Hypothalamus (tissue), 51 donors: Measurements from ENCODE around the gene PCDH12.
"Not testable (repeated sequence)": the region's sequence is repeated elsewhere in the genome, so short reads cannot be mapped to it uniquely, and the experiment has no call there.

Experiments used
- DNase-seq, 51 donors: peaks; one replicate each; lab custom pipeline; 2025; lab: John Stamatoyannopoulos, UW

The PCDH12 gene

GRCh38 chr5:141941779-141942178, 16.2 kb downstream of the PCDH12 start:
- no peak for DNase-seq

GRCh38 chr5:141941307-141941706, 16.7 kb downstream of the PCDH12 start:
- DNase-seq, result no peak

DNA sequence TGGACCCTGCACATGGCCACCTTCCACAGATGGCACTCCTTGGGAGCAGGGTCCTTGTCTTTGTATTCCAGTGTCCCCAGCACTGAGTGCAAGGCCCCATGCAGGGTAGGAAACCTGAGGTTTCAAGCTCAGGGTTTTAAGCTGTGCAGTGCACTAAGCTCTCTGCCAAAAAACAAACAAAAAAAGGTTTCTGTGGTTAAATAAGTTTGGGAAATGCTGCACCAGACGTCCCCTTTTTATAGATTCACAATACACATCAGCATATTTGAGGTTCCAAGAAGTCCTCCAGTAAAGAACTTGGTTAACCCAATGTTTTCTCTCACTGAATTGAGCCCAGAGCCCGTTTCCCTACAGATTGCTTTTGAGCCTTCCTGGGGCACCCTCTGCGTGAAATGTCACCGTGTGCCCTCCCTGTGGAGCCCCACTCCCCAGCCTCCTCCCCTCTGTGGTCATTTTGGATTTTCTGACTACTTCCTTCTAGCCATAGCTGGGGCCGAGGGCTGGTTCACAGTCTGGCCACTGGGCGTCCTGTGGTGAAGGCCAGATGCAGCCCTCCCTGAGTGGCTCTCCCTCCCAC, 17.2 kb downstream of the PCDH12 start:
- peak in 17 of 51 donors; percentile 4 to 50 (median 21) for DNase-seq

- DNase-seq, result no peak
Observed at GRCh38 chr5:141935538-141935937, 22.5 kb downstream of the PCDH12 start.

DNA sequence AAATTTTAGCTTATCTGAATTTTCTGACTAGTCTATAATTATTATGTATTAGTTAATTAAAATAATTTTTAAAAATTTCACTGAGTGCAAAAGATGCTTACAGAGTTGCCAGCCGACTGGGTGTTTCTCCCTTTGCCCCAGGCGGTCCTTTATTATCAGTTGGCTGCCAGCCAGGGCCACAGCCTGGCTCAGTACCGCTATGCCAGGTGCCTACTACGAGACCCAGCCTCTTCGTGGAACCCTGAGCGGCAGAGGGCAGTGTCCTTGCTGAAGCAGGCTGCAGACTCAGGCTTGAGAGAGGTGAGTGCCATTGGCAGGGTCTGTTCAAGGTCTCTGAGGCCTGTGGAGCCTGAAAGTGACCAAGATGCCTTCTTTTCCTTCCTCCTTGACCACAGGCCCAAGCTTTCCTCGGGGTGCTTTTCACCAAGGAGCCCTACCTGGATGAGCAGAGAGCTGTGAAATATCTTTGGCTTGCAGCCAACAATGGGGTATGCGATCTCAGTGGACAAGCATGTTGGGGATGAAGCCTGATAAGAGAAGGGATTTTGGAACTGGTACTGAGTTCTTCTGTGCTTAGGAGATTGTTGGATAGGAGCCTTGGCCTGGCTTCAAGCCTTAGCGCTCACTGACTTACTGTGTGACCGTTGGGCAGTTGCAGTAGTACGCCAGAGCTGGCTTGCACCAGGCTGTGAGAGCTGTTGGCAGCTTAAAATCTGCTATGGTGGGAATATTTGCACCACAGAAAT, 23.7 kb downstream of the PCDH12 start:
- no peak for DNase-seq

- DNase-seq, result no peak
Observed at GRCh38 chr5:141933151-141933550, 24.9 kb downstream of the PCDH12 start.

DNA sequence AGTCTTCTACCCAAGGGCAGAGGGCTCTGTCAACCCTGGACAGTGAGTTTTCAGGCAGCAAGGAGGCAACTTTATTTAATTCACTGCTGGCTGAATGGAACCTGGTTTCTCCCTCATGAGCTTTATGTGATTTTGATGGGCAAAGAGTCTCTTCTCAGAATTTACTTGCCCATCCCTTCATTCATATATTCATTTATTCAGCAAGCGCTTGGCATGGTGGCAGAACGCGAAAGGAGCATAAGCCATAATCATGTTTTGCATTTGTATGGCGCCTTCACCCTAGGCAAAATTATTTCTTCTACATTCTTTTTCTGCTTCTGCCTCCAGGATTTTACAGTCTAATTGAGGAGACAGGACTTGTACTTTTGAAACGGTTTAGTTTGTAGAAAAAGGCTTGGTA, 26.3 kb downstream of the PCDH12 start:
- no peak for DNase-seq

DNA sequence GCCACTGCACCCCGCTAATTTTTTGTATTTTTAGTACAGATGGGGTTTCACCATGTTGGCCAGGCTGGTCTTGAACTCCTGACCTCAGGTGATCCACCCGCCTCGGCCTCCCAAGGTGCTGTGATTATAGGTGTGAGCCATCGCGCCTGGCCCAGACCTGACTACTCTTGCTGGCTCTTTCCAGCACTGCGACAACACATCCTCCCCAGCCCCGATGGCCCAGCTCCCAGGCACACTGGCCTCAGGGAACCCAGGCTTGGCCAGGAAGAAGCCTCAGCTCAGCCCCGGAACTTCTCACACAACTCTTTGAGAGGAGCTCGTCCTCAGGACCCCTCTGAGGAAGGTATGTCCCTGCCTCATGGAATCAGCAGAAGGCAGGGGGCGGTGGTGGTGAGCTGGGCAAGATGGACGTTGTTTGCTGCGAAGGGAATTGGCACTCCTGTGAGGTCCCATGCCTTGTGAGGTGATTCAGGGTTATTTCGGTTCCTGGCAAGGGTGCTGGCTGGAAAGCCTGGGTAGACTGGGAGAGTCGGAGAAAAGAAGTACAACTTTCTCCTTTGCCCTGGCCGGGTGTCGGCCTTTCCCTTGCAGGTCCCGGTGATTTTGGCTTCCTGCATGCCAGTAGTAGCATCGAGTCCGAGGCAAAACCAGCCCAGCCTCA, 28.5 kb downstream of the PCDH12 start:
- DNase-seq, result no peak

DNA sequence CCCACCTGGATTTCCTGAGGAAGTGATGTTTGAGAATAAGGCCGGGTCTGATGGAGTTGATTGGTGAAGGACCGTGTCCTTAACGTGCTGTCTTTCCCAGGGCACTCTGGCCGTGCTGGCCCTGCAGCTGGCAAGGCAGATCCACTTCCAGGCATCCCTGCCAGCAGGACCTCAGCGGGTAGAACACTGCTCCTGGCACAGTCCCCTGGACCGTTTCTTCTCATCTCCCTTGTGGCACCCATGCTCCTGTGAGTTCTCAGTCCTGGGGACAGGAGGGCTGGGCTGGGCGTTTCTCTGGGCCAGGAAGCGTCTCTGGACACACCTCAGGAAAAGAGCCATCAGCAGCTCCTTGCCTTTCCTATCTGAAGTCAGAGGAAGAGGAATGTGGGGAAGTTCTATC, 30.0 kb downstream of the PCDH12 start:
- no peak for DNase-seq

GRCh38 chr5:141926434-141926833, 31.6 kb downstream of the PCDH12 start:
- no peak for DNase-seq

GRCh38 chr5:141923448-141924313, 34.3 kb downstream of the PCDH12 start, which contains the start of gene DELE1:
TSS of gene DELE1 (plus strand) at chr5:141923871. CDS start at chr5:141923942, 71 bp downstream.
- peak; percentile 71 to 98 (median 92) for DNase-seq

- not testable (repeated sequence) for DNase-seq
Observed at GRCh38 chr5:141922827-141923447, 35.1 kb downstream of the PCDH12 start.

GRCh38 chr5:141920771-141921170, 37.2 kb downstream of the PCDH12 start:
- DNase-seq, result no peak

- no peak for DNase-seq
Observed at GRCh38 chr5:141919218-141920119, 38.5 kb downstream of the PCDH12 start.

- no peak for DNase-seq
Observed at GRCh38 chr5:141917760-141918159, 40.2 kb downstream of the PCDH12 start.

DNA sequence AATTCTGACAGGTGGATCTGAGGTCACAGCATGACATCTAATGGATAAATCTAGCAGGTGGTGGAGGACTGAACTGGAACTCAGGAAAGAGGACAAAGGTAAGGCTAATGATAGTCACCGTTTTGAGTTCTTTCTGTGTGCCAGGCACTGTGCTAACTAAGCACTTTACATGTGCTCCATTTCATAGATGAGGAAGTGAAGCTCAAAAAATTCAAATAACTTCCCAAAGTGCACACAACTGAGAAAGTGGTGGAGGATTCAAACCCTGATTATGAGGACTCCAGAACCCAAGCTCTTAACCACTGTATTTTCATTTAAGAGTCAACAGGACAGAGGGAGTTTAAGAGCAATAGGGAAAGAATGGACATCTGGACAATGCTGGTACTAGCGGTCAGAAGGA, 41.5 kb downstream of the PCDH12 start:
- DNase-seq, result no peak

DNA sequence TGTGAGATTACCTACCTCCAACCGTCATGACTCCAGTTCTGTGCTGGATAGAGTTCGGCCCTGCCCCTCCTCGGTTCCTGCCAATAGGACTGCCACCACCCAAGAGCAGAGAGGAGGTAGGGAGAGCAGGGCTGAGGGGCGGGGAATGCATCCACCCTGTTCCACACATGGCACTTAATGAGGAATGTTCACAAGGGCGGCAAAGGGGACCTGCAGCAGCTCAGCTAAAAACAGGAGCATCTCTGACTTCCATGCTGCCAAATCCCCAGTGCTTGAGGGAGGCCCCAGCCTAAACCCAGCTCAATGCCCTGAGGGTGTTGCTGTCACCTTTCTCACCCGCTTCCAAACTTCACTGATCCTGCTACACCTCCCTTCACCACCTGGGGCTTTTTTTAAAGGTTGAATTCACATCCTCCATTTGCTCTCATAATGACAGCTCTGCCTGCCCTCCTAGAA, 42.1 kb downstream of the PCDH12 start:
- DNase-seq, result no peak

GRCh38 chr5:141914797-141915196, 43.2 kb downstream of the PCDH12 start:
- DNase-seq, result no peak

DNA sequence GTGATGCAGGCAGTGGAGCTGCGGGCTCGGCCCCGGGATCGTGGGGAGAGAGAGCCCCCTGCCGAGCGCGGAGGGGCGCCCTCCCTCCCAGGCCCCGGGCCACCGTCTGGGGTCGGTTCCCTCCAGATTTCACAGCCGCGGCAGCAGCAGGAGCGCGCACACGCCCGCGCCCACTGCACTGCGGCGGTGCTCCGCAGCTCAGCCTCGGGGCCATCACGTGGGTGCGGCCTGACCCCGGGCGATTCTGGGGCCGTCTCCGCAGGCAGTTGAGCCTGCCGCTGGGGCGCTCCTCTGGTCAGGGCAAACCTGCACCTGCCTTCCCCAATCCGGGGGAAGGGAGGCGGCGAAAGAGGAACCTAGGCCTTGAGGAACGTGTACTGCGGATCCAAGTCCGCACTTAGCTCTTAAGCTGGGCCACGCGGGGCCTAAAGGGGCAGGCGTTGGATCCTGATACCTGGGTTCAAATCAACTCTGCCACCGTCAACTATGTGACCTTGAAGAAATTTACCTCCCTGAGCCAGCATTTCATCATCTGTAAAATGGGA, 43.7 kb downstream of the PCDH12 start:
- DNase-seq, result peak in 49 of 51 donors; percentile 3 to 76 (median 45)
